Adrenal gland (tissue), 12 donors: Measurements from ENCODE around the gene E2F1. TPM values are rescaled to one million over a fixed set of nuclear protein-coding genes. Genes with fewer than 3 reads are reported as not detected.
"Not testable (repeated sequence)": the region's sequence is repeated elsewhere in the genome, so short reads cannot be mapped to it uniquely, and the experiment has no call there.

Source experiments
- DNase-seq, 7 donors: peaks; one replicate each; pipeline ENCODE4 v3.0.0-alpha.2; 2019 to 2020
- H3K27ac ChIP-seq, 5 donors: fragments of 200-600 bp; sonication (generic) in 4 of 5; 1 replicate in 3 of 5; 2 replicates in 2 of 5; pipeline versions ENCODE4 v1.5.1 to v1.8.0; 2016 to 2020; ENCODE audit warnings: mild to moderate bottlenecking in 1 of 5
- H3K27me3 ChIP-seq: fragments of 200-600 bp; 2 replicates; pipeline ENCODE4 v1.8.0; 2021
- H3K36me3 ChIP-seq, 2 donors: fragments of 200-600 bp; replicated peaks in 1 of 2; 1 replicate in 1 of 2; 2 replicates in 1 of 2; pipeline versions ENCODE4 v1.5.1 to v1.8.0; 2018 to 2022
- H3K4me1 ChIP-seq, 2 donors: fragments of 200-600 bp; replicated peaks in 1 of 2; 1 replicate in 1 of 2; 2 replicates in 1 of 2; pipeline versions ENCODE4 v1.5.1 to v1.8.0; 2018 to 2021
- H3K4me3 ChIP-seq, 4 donors: fragments of 200-600 bp; sonication (generic) in 3 of 4; one replicate each; pipeline ENCODE4 v1.5.1; 2016 to 2018
- H3K9me3 ChIP-seq, 3 donors: fragments of 200-600 bp; sonication (generic) in 1 of 3; replicated peaks in 1 of 3; 1 replicate in 2 of 3; 2 replicates in 1 of 3; pipeline versions ENCODE4 v1.5.1 to v1.8.0; 2016 to 2021
- POLR2A ChIP-seq, 2 donors: fragments of 450-650 bp; IDR thresholded peaks; one replicate each; pipeline ENCODE4 v1.6.1; 2017; ENCODE audit warnings: antibody characterized with exemption in 2 of 2, mild to moderate bottlenecking in 2 of 2, moderate library complexity in 1 of 2
- WGBS, 4 donors: extraction: QIAGEN DNeasy Blood & Tissue Kit in 2 of 4; methylation state at CpG; one replicate each; pipeline versions ENCODE4 v1.1.5 to v1.1.7; 2013 to 2017; 5-methylcytosine and 5-hydroxymethylcytosine counted together
- intact Hi-C, 2 donors: fragments of 100-400 bp; cut with DNase I; formaldehyde crosslinking; loops; one replicate each; pipeline versions ENCODE4 v1.14.1 to v1.15.0; 2022 to 2023
- polyA plus RNA-seq, 3 donors: library from polyadenylated mRNA; stranded (reverse); fragments of 200-250 nt in 2 of 3; fragments of 350-450 nt in 1 of 3; fragmentation: Illumina TruSeq in 1 of 3; extraction: RNeasy Lipid Tissue Mini Kit (QIAGEN cat#74804) in 1 of 3; gene quantifications; one replicate each; pipeline ENCODE4 v1.2.3, GENCODE V29; 2013 to 2014
- total RNA-seq, 9 donors: library from RNA; depleted of rRNA in 4 of 9; stranded (reverse); fragments of >200 nt in 4 of 9; fragments of 120-200 nt in 1 of 9; fragmentation: NEBNext Ultra II Directional in 1 of 9; extraction: Animal tissue kit (Norgen Biotek cat#: 25700) in 1 of 9; gene quantifications; one replicate each; pipeline versions ENCODE4 v1.1.0 to v1.2.4, GENCODE V29; 2013 to 2023
- TF ChIP-seq, protein P1 (sequence below), 6 experiments: fragments of 450-650 bp in 4 of 6; fragments of 200-600 bp in 2 of 6; sonication (generic) in 1 of 6; IDR thresholded peaks; 1 replicate in 5 of 6; 2 replicates in 1 of 6; pipeline versions ENCODE4 v1.5.1 to v1.8.0; 2016 to 2021; ENCODE audit warnings: antibody characterized with exemption in 6 of 6, mild to moderate bottlenecking in 2 of 6, moderate library complexity in 1 of 6
- donor health status: healthy with polysubstance abuse.
- donor health status: Bipolar disorder and iron deficiency.
- donor health status: DM: yes; HTN: yes; CAD: no.
- donor health status: DM: no; HTN: no; CAD: no.
- donor health status: DM: no; HTN: no; CAD: no.
- donor health status: DM: yes; HTN: yes; CAD: no.

Gene E2F1
- total and polyA plus RNA-seq, 12 donors = 3.0 to 15.7 (median 5.7) TPM

- Histone ChIP-seq H3K9me3 (no peaks in the 10 kb centered on the region), H3K36me3 (peaks cover 0 to 14% of the 10 kb centered on the region in 2 donors), H3K27ac (no peak overlapping the region), H3K4me1 (no peaks in the 10 kb centered on the region), H3K4me3 (no peak overlapping the region), H3K27me3 (no peaks in the 10 kb centered on the region)
- 85 to 97% (median 95%) methylated on average over 3 of the region's 3 CpGs for WGBS, 4 donors
- DNase-seq = no peak
- TF ChIP-seq, protein P1, sequence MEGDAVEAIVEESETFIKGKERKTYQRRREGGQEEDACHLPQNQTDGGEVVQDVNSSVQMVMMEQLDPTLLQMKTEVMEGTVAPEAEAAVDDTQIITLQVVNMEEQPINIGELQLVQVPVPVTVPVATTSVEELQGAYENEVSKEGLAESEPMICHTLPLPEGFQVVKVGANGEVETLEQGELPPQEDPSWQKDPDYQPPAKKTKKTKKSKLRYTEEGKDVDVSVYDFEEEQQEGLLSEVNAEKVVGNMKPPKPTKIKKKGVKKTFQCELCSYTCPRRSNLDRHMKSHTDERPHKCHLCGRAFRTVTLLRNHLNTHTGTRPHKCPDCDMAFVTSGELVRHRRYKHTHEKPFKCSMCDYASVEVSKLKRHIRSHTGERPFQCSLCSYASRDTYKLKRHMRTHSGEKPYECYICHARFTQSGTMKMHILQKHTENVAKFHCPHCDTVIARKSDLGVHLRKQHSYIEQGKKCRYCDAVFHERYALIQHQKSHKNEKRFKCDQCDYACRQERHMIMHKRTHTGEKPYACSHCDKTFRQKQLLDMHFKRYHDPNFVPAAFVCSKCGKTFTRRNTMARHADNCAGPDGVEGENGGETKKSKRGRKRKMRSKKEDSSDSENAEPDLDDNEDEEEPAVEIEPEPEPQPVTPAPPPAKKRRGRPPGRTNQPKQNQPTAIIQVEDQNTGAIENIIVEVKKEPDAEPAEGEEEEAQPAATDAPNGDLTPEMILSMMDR (IDR thresholded peaks at IDR 0.05) = no peak
- TF ChIP-seq POLR2A (IDR thresholded peaks at IDR 0.05) = no peak
- intact Hi-C loops = no loop called here
Observed at GRCh38 chr20:33635341-33635740, 50.8 kb downstream of the E2F1 start.

- DNase-seq, intact Hi-C loops, H3K27me3 ChIP-seq, H3K9me3 ChIP-seq, H3K4me1 ChIP-seq, H3K27ac ChIP-seq, H3K4me3 ChIP-seq: not testable (repeated sequence)
- 84 to 87% (median 86%) methylated on average over 4 of the region's 4 CpGs for WGBS, 4 donors
- peaks cover 0 to 18% of the 10 kb centered on the region in 2 donors for H3K36me3 ChIP-seq
Observed at GRCh38 chr20:33631910-33632309, 54.3 kb downstream of the E2F1 start.

DNA sequence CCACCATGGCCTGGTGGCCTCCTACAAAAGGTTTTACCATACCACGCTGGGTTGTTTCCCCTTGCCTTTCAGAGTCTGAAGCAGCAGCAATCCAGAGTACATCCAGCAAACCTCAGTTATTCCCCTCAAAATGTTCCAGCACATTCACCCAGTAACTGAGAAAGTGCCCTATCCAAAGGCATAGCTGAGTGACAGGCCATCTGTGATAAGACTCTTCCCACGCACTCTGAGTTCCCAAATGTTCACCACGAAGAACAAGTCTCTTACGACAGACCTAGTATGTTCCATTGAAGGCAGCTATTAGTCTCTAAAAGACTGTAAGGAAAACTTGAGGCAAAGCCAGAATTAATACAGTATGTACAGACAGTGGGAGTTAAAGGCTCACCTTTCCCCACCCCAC, 55.7 kb downstream of the E2F1 start:
- WGBS, 4 donors = 81 to 95% (median 92%) methylated on average over 4 of the region's 4 CpGs
- TF ChIP-seq, protein P1 (IDR thresholded peaks at IDR 0.05) = no peak
- TF ChIP-seq POLR2A (IDR thresholded peaks at IDR 0.05) = no peak

DNA sequence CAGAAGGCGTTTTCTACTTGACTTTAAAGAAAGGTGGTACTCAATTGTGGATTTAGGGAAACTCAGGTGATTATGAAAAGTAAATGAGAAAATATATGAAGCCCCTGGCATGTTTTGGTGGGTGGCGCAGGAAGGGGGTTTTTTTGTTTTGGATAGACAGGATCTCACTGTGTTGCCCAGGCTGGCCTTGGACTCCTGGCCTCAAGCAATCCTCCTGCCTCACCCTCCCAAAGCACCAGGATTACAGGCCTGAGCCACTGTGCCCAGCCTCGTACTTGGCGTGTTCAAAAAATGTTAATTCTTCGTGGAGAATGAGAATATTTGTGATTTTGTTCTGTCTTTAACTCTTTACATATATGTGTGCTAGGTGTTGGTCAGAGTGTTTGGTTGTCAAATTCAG, 56.2 kb downstream of the E2F1 start:
- 85 to 96% (median 93%) methylated on average over 5 of the region's 5 CpGs for WGBS, 4 donors
- no peaks in the 10 kb centered on the region for H3K27me3 ChIP-seq
- intact Hi-C loops = no loop called here

More for the DNA sequence above, 55.7 kb downstream of the E2F1 start:
- intact Hi-C loops = no loop called here
- no peak overlapping the region for H3K4me3 ChIP-seq
- DNase-seq = no peak
- no peaks in the 10 kb centered on the region for H3K4me1 ChIP-seq
- no peak overlapping the region for H3K27ac ChIP-seq
- no peaks in the 10 kb centered on the region for H3K9me3 ChIP-seq
- H3K27me3 ChIP-seq = no peaks in the 10 kb centered on the region
- H3K36me3 ChIP-seq = peaks cover 0 to 21% of the 10 kb centered on the region in 2 donors

DNA sequence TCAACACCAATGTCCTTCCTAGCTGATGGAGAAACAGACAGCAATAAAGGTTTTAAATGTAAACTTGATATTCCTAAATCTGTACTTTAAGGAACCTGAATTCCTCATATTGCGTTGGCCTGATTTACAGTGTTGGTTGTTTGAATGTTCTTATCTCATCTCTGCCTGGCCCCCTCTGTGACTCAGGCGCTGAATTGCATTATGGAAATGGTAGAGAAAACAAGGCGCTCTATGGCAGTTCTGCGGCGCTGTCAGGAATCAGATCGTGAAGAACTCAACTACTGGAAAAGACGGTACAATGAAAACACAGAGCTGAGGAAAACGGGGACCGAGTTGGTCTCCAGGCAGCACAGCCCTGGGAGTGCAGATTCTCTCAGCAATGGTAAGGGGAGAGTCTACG, 56.7 kb downstream of the E2F1 start:
- WGBS, 4 donors = 93 to 97% (median 94%) methylated on average over 10 of the region's 10 CpGs
- peaks cover 0 to 25% of the 10 kb centered on the region in 2 donors for H3K36me3 ChIP-seq

More for the DNA sequence above, 56.2 kb downstream of the E2F1 start:
- TF ChIP-seq POLR2A (IDR thresholded peaks at IDR 0.05) = no peak
- TF ChIP-seq, protein P1 (IDR thresholded peaks at IDR 0.05) = no peak
- Histone ChIP-seq H3K4me3 (no peak overlapping the region), H3K4me1 (no peaks in the 10 kb centered on the region), H3K27ac (no peak overlapping the region), H3K9me3 (no peaks in the 10 kb centered on the region), H3K36me3 (peaks cover 0 to 21% of the 10 kb centered on the region in 2 donors)
- no peak for DNase-seq

More for the DNA sequence above, 56.7 kb downstream of the E2F1 start:
- intact Hi-C loops = no loop called here
- H3K4me3 ChIP-seq = no peak overlapping the region
- no peaks in the 10 kb centered on the region for H3K27me3 ChIP-seq
- TF ChIP-seq, protein P1 (IDR thresholded peaks at IDR 0.05) = no peak
- no peak for TF ChIP-seq POLR2A (IDR thresholded peaks at IDR 0.05)
- no peaks in the 10 kb centered on the region for H3K4me1 ChIP-seq
- no peak overlapping the region for H3K27ac ChIP-seq
- H3K9me3 ChIP-seq = no peaks in the 10 kb centered on the region
- no peak for DNase-seq
